ENCODE data around the gene NEDD8.

Gene NEDD8

GRCh38 chr14:24178399-24179178, 53.6 kb downstream of the NEDD8 start:
- no peak for DNase-seq

DNA sequence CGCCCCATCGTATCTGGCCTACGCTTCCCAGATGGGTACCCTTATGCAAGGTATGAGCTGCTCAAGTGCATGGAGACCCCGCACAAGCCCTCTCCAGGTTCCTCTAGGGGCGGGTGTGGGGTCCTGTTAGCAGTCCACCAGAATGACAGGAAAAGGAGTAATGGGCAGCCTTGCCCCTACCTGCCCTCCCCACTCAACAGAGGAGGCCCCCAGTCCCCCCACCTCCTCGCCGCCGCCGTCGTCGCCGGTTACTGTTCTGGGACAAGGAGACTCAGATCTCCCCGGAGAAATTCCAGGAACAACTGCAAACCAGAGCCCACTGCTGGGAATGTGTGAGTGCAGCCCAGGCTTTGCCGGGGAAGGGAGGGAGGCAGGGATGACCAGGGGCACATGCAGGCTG, 54.3 kb downstream of the NEDD8 start:
- no peak for DNase-seq

DNA sequence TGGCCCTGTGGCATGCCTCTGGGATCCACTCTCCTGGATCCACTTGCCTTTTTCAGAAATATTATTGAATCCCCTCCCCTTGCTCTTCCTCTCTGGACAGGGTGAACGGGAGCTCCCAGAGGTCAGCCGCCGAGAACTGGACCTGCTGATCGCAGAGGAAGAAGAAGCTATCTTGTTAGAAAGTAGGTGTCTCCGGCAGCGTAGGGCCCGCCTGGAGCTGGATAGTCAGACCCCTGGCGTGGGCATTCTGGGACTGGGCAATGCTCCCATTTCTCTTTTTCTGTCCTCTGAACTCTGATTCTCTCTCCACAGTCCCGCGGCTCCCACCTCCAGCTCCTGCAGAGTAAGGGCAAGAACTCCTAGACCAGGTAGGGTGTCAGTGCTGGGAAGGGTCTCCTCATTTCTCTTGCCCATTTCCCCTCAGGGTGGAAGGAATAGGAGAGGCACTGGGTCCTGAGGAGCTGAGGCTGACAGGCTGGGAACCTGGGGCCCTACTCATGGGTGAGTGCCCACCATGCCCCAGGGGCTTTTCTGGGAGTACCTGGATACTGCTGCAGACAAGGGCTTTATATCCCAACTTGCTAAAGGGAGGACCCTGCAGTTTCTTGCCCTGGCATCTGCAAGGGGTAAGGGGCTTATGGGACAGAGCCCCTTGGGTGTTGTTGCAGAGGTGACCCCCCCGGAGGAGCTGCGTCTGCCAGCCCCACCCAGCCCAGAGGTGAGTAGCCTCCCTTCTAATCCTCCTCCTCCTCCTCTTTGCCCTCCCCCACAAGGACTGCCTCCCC, 54.9 kb downstream of the NEDD8 start:
- DNase-seq = no peak

DNA sequence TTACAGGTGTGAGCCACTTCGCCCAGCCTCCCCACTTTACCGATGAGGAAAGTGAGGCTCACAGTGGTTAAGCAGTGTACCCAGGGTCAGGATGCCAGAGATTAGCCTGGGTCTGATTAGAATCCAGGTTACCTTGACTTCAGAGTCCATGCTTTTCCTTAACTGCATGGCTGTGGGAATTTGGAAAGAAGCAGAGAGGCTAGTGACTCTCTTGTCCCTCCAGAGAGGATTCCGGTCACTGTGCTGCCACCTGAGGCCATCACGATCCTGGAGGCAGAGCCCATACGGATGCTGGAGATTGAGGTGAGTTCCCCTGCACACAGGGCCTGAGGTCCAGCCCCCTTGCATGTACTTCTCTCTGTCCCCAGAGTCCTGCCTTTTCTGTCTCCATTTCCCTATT, 55.6 kb downstream of the NEDD8 start:
- no peak for DNase-seq

GRCh38 chr14:24172871-24173281, 59.3 kb downstream of the NEDD8 start:
- no peak for DNase-seq

DNA sequence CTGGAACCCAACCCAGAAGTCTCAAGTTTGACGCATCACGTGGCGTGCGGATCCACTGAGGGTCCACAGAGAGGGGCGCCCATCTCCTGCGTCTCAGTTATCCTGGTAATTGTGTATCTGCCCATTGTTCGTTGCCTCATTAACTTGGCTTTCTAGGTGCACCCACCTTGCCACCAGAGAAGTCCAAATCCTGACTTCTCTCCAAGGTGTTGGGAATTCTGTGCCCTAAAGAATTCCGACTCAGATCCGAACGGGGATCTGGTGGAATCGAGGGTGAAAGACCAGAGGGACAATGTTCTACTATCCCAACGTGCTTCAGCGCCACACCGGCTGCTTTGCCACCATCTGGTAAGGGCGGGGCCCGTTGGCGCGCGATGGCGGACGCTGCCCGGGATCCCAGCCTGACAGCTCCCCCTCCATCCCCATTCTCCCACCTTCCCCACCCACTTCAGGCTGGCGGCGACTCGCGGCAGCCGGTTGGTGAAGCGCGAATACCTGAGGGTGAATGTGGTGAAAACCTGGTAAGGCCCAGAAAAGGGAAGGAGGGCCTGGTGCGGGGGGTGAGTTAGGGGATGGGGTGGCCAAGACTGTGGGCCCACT, 59.8 kb downstream of the NEDD8 start:
- DNase-seq = no peak

DNA sequence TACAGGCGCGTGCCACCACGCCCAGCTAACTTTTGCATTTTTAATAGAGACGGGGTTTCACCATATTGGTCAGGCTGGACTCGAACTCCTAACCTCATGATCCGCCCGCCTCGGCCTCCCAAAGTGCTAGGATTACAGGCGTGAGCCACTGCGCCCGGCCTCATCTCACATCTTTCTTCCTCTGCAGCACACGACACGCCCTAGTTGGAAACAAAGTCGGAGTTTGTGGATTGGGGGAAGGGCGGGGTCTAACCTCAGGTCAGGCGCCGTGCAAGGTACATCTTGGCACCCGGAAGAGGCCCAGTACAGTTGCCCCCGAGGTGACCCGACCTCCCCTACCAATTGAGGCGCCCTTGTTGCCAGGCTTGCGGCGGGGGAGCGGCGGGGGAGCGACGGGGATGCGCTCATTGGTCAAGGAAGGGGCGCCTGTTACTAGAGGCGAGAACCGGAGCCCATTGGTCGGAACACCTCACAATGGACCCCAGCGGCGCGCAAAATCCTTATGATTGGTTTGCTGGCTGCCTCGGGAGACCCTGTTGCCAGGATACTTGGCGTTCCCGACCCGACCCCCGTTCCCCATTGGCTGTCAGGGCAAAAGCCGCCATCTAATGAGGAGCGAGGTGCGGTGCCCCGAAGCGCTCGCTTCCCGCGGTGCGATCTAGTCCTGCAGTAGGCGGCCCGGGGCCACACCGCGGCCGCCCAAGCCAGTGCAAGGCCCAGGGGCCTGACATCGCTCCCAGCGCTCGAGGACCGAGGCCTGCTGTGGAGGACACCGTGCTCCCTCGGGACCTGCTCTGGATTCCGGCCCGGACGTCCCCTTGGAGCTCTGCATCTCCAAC, 60.5 kb downstream of the NEDD8 start, which contains the start of gene REC8:
Gene REC8, plus strand, starts transcription at position 659 of the 839 bp plus-strand sequence. CDS start 473 bp downstream, outside the sequence.
- peak; percentile 50 to 51 for DNase-seq

- DNase-seq = no peak
Measured at GRCh38 chr14:24167469-24168114, 64.6 kb downstream of the NEDD8 start.

Measured in stimulated activated CD4-positive, alpha-beta T cell treated with anti-CD3 and anti-CD28 coated beads, Interleukin-4, amount 100 ng/mL, for 4 hours (primary cell).